AG09309 (cell line): ENCODE measurements around the gene HES4.

Experiments used
- DNase-seq: peaks from one replicate; pipeline ENCODE4 v3.0.0-alpha.2; 2010; ENCODE audit warnings: low read depth
- H3K4me3 ChIP-seq: 2 replicates; pipeline ENCODE4 v1.5.1; 2011; ENCODE audit warnings: mild to moderate bottlenecking, low read depth, low read length, moderate library complexity; ENCODE audit not compliant: control insufficient read depth
- TF ChIP-seq, protein P1 (sequence below): IDR thresholded peaks from 2 replicates; pipeline ENCODE4 v1.5.1; 2011; ENCODE audit warnings: mild to moderate bottlenecking, low read depth, low read length, inconsistent platforms; ENCODE audit not compliant: insufficient read depth, control insufficient read depth; ENCODE audit errors: missing control alignments

HES4 gene

DNA sequence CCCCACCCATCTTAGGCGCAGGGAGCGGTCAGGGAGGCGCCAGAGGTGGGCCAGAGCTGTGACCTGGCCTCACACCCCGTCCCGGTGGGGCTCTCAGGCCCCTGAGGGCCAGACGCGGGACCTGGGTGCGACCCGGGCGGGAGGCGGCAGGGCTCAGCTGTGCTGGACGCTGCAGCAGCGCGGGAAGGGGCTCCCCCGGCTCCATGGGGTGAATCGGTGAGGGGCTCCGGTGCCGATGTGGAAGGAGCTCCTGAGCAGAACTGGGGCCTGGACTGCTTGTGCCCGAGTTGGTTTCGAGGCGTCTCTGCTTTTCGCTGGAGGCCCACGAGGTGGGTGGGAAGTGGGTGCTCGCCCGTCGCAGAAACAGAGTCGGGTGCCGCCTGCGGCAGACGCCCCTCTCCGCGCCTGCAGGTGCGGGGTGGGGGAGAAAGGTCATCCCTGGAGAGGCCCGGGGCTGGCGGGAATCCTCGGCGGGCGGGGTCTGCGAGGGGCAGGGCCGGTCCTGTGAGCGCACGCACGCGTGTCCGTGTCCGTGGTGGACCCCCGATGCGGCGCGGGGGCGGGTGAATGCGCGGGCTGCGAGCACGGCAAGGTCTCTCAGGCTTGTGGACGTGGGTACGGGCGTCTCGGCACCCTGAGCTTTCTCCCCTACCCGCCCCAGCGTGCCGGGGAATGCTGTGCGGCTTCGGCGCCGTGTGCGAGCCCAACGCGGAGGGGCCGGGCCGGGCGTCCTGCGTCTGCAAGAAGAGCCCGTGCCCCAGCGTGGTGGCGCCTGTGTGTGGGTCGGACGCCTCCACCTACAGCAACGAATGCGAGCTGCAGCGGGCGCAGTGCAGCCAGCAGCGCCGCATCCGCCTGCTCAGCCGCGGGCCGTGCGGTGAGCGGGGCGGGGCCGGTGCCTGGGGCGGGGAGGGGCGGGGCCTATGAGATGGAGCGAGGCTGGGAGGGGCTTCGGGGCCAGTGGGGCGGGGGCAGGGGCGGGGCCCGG is 40.4 kb upstream of the HES4 start:
- peak overlapping the region; percentile 40 for H3K4me3 ChIP-seq
- DNase-seq, result peak; percentile 28
- TF ChIP-seq, protein P1, sequence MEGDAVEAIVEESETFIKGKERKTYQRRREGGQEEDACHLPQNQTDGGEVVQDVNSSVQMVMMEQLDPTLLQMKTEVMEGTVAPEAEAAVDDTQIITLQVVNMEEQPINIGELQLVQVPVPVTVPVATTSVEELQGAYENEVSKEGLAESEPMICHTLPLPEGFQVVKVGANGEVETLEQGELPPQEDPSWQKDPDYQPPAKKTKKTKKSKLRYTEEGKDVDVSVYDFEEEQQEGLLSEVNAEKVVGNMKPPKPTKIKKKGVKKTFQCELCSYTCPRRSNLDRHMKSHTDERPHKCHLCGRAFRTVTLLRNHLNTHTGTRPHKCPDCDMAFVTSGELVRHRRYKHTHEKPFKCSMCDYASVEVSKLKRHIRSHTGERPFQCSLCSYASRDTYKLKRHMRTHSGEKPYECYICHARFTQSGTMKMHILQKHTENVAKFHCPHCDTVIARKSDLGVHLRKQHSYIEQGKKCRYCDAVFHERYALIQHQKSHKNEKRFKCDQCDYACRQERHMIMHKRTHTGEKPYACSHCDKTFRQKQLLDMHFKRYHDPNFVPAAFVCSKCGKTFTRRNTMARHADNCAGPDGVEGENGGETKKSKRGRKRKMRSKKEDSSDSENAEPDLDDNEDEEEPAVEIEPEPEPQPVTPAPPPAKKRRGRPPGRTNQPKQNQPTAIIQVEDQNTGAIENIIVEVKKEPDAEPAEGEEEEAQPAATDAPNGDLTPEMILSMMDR, result no peak

DNA sequence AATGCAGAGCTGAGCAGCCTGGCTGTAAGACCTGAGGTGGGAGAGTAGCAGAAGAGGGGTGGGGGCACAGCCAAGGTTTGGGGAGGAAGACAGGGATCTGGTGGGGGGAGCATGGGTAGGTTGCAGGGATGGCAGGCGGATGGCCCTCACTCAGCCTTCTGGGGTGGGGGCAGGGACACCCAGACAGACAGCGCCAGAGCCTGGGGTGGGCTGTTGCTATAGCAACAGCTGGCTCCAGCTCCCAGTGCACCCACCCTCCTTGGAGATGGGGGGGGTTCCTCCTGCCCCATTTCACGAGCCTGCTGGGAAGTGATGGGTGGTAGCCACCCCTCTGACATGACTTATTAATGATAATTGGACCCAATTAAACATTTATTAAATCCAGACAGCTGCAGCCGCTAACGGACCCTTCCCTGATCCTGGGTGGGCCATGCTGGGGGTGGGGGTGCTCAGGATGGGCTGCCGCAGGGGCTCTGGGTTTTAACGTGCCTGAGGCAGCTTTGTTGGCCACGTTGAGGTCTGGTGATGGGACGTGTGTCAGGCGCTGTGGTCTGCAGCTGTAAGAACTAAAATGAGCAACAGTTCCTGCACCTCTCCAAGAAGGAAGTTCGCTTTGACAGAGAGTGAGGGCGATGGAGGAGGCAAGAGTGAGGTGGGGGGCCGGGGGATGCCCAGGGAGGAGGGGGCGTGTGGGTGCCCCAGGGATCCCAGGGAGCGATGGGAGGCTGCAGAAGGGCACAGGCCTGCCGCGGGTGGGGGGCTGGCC is 39.4 kb upstream of the HES4 start:
- TF ChIP-seq, protein P1, result no peak
- no peak for DNase-seq
- H3K4me3 ChIP-seq, result no peak overlapping the region

DNA sequence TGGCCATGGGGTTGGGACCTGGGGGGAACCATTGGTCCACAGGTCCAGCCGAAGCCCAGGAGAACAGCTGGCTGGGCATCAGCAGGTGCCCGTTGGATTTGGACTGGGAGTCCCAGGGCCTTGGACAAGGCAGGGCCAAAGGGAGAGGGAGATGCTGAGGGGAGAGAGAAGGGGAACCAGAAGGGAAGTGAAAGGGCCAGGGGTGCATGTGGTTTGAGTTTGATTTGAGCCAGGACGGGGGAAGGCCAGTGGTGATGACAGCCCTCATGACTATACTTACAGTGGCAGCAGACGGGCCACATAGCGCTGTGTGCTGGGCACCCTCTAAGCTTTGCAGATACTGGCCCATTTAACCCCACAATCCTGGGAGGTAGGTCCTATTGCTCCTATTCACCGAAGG is 38.8 kb upstream of the HES4 start:
- TF ChIP-seq, protein P1, result no peak
- no peak for DNase-seq
- no peak overlapping the region for H3K4me3 ChIP-seq

DNA sequence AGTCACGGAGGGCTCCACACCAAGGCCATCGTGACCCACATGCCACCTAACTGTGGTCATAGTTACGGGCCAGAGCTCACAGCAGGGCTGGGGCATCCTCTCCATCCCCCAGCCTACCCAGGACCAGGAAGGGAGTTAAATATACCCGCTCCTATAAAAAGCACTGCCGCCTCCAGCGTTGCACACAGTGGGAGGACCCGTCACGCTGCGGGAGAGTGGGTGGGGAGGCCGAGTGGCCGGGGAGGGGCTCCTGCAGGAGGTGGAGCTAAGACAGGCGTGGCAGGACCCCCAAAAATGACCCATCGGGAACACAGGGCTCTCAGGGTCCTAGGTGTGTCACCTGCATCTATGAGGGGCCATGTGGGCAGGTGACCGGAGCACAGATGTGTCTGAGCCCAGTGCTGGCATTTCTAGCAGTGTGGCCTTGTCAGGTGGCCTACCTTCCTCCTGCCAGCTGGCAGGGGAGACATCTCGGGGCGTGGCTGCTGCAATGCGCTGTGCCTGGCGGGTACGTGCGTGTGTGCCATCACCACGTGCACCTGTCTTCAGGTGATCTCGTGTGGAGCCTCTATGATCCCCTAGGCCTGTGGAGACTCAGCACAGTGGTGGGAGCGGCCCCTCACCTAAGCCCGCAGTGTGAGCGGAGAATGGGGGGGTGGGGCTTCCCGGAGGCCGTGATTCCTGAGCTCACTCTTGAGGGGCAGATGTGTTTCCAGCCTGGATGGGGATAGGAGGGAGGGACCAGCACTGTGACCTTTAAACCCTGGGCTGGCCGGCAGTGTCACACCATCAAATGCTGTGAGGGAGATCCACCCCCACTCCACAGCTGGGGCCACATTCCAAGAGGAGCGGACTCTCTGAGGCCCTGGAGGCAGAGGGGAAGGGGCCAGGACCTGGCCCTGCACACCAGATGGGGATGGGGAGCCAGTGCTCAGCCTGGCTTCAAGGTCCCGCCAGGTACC is 37.8 kb upstream of the HES4 start:
- TF ChIP-seq, protein P1, result no peak
- no peak overlapping the region for H3K4me3 ChIP-seq
- DNase-seq, result no peak

DNA sequence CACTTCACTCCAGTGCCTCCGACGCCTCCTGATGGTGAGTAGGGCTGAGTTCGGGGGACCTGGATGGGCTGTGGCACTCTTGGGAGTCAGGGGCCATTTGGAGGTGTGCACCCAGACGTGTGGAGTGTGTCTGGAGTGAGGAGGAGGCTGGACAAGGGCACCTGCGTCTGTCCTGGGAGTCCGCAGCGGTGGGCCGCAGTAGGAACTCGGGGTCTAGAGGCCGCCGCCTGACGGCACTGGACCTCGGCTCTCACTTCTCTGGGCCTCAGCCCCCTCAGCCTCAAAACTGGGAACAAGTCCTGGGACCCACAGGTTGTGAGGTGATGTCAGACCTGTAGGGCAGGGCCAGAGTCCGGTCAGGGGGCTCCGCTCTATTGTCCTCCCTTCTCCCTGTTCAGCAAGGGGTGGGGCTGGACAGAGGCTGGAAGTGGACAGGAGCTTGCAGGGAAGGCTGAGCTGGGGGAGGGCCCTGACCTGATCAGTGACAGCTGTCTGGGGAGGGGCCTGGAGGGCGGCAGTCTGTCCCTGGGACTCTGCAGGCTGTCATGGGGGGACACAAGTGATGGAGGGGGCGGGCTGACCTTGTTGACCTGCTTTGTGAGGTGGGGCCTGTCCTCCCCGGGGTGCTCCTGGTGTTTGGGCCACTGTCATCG is 35.5 kb upstream of the HES4 start:
- TF ChIP-seq, protein P1, result no peak
- DNase-seq, result no peak
- H3K4me3 ChIP-seq, result no peak overlapping the region

DNA sequence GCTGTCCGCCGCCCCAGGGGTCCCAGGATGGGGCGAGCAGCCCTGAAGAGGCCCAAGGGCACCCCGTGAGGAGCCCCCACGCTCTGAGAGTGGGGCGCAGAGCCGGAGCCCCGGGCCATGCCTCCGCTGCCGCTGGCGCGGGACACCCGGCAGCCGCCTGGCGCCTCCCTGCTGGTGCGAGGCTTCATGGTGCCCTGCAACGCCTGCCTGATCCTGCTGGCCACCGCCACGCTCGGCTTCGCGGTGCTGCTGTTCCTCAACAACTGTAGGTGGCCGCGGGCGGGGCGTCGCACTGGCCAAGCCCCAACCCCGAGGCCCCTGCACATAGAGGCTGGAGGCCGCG is 34.5 kb upstream of the HES4 start:
- H3K4me3 ChIP-seq, result no peak overlapping the region
- TF ChIP-seq, protein P1, result no peak
- no peak for DNase-seq
